ENCODE data around the gene LRRC1.

DNA sequence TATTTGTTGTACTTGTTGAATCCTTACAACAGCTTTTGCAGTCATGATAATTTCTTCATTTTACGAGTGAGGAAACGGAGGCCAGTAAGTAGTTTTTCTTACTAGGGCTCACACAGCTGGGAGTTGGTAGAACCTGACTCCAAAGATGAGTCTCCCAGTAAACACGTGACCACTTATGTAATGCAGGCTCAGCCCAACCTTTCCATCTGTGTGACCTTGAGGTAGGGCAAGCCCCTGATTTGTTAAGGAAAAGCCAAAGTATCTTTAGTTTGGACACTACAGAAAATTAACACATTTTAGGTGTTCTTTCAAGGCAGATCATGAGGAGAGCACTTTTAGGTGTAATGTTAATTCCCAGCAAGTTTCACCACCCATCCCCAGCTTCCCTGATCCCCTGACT, 111.3 kb downstream of the LRRC1 start:
- TF ChIP-seq, protein P1, sequence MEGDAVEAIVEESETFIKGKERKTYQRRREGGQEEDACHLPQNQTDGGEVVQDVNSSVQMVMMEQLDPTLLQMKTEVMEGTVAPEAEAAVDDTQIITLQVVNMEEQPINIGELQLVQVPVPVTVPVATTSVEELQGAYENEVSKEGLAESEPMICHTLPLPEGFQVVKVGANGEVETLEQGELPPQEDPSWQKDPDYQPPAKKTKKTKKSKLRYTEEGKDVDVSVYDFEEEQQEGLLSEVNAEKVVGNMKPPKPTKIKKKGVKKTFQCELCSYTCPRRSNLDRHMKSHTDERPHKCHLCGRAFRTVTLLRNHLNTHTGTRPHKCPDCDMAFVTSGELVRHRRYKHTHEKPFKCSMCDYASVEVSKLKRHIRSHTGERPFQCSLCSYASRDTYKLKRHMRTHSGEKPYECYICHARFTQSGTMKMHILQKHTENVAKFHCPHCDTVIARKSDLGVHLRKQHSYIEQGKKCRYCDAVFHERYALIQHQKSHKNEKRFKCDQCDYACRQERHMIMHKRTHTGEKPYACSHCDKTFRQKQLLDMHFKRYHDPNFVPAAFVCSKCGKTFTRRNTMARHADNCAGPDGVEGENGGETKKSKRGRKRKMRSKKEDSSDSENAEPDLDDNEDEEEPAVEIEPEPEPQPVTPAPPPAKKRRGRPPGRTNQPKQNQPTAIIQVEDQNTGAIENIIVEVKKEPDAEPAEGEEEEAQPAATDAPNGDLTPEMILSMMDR (IDR thresholded peaks at IDR 0.05; ENCODE audit: borderline replicate concordance, extremely low read depth, low read length, poor library complexity, severe bottlenecking): no peak
- TF ChIP-seq EZH2 (IDR thresholded peaks at IDR 0.05; ENCODE audit: borderline replicate concordance, low read depth, low read length, severe bottlenecking): no peak

Data from DND-41 (cell line).